ENCODE results near the gene ACTR3.
"Not testable (repeated sequence)": the region's sequence is repeated elsewhere in the genome, so short reads cannot be mapped to it uniquely, and the experiment has no call there.

The ACTR3 gene

GRCh38 chr2:113940891-113941290 is 51.0 kb downstream of the ACTR3 start:
- Histone ChIP-seq H3K27me3 (ENCODE audit: control insufficient read depth, insufficient read depth, low read length) (no peaks in the 10 kb centered on the region), H3K9ac (ENCODE audit: low read length) (no peak overlapping the region), H3K4me3 (ENCODE audit: low read length) (no peak overlapping the region), H3K27ac (ENCODE audit: low read length) (no peak overlapping the region), H3K9me3 (ENCODE audit: control insufficient read depth, low read depth, low read length) (no peaks in the 10 kb centered on the region), H3K4me1 (ENCODE audit: control insufficient read depth, low read depth, low read length) (no peaks in the 10 kb centered on the region), H3K36me3 (ENCODE audit: control insufficient read depth, low read depth, low read length) (peaks cover 34% of the 10 kb centered on the region)

DNA sequence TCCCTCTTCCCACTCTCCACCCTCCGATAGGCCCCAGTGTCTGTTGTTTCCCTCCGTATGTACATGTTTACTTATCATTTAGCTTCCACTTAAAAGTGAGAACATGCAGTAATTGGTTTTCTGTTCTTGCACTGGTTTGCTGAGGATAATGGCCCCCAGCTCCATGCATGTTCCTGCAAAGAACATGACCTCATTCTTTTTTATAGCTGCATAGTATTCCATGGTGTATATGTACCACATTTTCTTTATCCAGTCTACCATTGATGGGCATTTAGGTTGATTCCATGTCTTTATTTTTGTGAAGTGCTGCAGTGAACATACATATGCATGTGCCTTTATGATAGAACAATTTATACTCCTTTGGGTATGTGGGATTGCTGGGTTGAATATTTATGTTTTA is 55.9 kb downstream of the ACTR3 start:
- not testable (repeated sequence) for H3K27ac ChIP-seq (ENCODE audit: low read length); H3K4me1 ChIP-seq (ENCODE audit: control insufficient read depth, low read depth, low read length); H3K4me3 ChIP-seq (ENCODE audit: low read length); H3K27me3 ChIP-seq (ENCODE audit: control insufficient read depth, insufficient read depth, low read length); H3K9me3 ChIP-seq (ENCODE audit: control insufficient read depth, low read depth, low read length); H3K9ac ChIP-seq (ENCODE audit: low read length)
- peaks cover 50% of the 10 kb centered on the region for H3K36me3 ChIP-seq (ENCODE audit: control insufficient read depth, low read depth, low read length)

DNA sequence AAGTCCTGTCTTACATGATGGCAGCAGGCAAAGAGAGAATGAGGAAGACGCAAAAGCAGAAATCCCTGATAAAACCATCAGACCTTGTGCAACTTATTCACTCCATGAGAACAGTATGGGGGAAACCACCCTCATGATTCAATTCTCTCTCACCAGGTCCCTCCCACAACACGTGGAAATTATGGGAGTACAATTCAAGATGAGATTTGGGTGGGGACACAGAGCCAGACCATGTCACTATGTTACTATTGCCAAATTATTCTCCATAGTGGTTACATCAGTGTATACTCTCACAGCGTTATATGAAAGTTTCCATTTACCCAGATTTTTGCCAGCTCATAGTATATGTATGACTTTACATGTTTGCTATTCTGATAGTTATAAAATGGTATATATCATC is 61.0 kb downstream of the ACTR3 start:
- not testable (repeated sequence) for H3K27ac ChIP-seq (ENCODE audit: low read length); H3K4me3 ChIP-seq (ENCODE audit: low read length); H3K9ac ChIP-seq (ENCODE audit: low read length); H3K27me3 ChIP-seq (ENCODE audit: control insufficient read depth, insufficient read depth, low read length); H3K9me3 ChIP-seq (ENCODE audit: control insufficient read depth, low read depth, low read length); H3K4me1 ChIP-seq (ENCODE audit: control insufficient read depth, low read depth, low read length)
- H3K36me3 ChIP-seq (ENCODE audit: control insufficient read depth, low read depth, low read length), result peaks cover 65% of the 10 kb centered on the region

DNA sequence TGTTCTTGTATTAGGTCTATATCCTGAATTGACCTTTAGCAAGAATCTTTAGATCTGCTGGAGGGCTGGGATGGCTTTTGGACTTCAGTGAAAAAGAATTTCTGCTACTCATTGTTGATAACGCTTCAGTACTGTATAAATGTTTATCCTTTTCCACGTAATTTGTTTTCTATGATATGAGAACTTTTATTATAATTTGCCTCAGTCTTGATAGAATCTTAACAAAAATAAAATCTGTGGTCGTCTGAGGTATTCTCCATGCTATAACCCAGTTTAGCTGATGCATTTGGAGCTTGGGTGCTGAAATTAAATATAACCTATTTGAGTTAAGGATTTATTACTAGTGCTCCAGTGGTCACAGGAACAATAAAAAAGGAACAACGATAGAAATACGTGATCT is 71.1 kb downstream of the ACTR3 start:
- H3K9me3 ChIP-seq (ENCODE audit: control insufficient read depth, low read depth, low read length), result no peaks in the 10 kb centered on the region
- no peak overlapping the region for H3K9ac ChIP-seq (ENCODE audit: low read length)
- H3K27ac ChIP-seq (ENCODE audit: low read length), result no peak overlapping the region
- no peaks in the 10 kb centered on the region for H3K27me3 ChIP-seq (ENCODE audit: control insufficient read depth, insufficient read depth, low read length)
- H3K36me3 ChIP-seq (ENCODE audit: control insufficient read depth, low read depth, low read length), result peaks cover 10% of the 10 kb centered on the region
- no peak overlapping the region for H3K4me3 ChIP-seq (ENCODE audit: low read length)
- no peaks in the 10 kb centered on the region for H3K4me1 ChIP-seq (ENCODE audit: control insufficient read depth, low read depth, low read length)

DNA sequence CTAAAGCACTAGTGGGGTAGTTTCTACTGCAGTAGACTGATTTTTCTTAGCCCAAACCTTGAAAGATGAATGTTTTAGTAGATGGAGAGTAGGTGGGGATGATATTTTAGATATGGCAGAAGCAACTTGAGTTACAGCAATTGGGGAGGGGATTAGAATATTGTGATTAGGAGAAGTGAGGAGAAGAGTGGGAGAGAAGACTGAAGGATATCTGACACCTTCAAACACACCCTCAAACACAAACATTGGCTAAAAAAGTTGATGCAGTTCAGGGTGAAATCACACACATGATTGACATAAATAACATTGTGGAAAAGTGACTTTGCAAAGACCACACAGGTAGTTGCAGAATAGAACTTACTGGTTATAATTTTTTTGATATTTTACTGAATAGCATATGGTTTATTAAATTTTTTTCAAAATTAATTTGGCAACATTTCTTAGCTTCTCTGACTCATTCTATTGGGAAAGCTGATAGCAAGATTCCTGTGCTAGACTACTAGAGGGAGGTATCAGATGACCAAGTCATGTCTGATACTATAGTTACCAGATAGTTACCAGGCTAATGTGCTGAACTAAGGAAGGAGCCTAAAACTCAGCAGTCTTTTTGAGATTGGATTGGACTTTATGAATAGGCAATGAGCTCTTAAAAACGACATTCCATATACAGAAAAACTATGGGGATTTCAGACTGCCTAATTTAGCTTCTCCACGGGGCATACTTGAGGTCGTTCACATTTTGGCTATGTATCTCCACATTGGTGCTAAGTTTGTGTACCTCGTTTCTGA is 73.0 kb downstream of the ACTR3 start:
- Histone ChIP-seq H3K27ac (ENCODE audit: low read length) (no peak overlapping the region), H3K9me3 (ENCODE audit: control insufficient read depth, low read depth, low read length) (no peaks in the 10 kb centered on the region), H3K27me3 (ENCODE audit: control insufficient read depth, insufficient read depth, low read length) (no peaks in the 10 kb centered on the region), H3K36me3 (ENCODE audit: control insufficient read depth, low read depth, low read length) (no peaks in the 10 kb centered on the region), H3K9ac (ENCODE audit: low read length) (no peak overlapping the region), H3K4me3 (ENCODE audit: low read length) (no peak overlapping the region), H3K4me1 (ENCODE audit: control insufficient read depth, low read depth, low read length) (no peaks in the 10 kb centered on the region)

GRCh38 chr2:113963965-113964364 is 74.1 kb downstream of the ACTR3 start:
- Histone ChIP-seq H3K4me3 (ENCODE audit: low read length) (no peak overlapping the region), H3K27me3 (ENCODE audit: control insufficient read depth, insufficient read depth, low read length) (no peaks in the 10 kb centered on the region), H3K9me3 (ENCODE audit: control insufficient read depth, low read depth, low read length) (no peaks in the 10 kb centered on the region), H3K36me3 (ENCODE audit: control insufficient read depth, low read depth, low read length) (no peaks in the 10 kb centered on the region), H3K27ac (ENCODE audit: low read length) (no peak overlapping the region), H3K4me1 (ENCODE audit: control insufficient read depth, low read depth, low read length) (no peaks in the 10 kb centered on the region), H3K9ac (ENCODE audit: low read length) (no peak overlapping the region)

- H3K27me3 ChIP-seq (ENCODE audit: control insufficient read depth, insufficient read depth, low read length), result no peaks in the 10 kb centered on the region
- no peaks in the 10 kb centered on the region for H3K9me3 ChIP-seq (ENCODE audit: control insufficient read depth, low read depth, low read length)
- H3K9ac ChIP-seq (ENCODE audit: low read length), result no peak overlapping the region
- H3K4me1 ChIP-seq (ENCODE audit: control insufficient read depth, low read depth, low read length), result no peaks in the 10 kb centered on the region
- no peak overlapping the region for H3K4me3 ChIP-seq (ENCODE audit: low read length)
- H3K36me3 ChIP-seq (ENCODE audit: control insufficient read depth, low read depth, low read length), result no peaks in the 10 kb centered on the region
- H3K27ac ChIP-seq (ENCODE audit: low read length), result no peak overlapping the region
These were observed 74.5 kb downstream of the ACTR3 start for GRCh38 chr2:113964436-113964835.

- H3K27ac ChIP-seq (ENCODE audit: low read length), result no peak overlapping the region
- H3K4me1 ChIP-seq (ENCODE audit: control insufficient read depth, low read depth, low read length), result no peaks in the 10 kb centered on the region
- no peak overlapping the region for H3K4me3 ChIP-seq (ENCODE audit: low read length)
- H3K27me3 ChIP-seq (ENCODE audit: control insufficient read depth, insufficient read depth, low read length), result no peaks in the 10 kb centered on the region
- no peaks in the 10 kb centered on the region for H3K36me3 ChIP-seq (ENCODE audit: control insufficient read depth, low read depth, low read length)
- H3K9ac ChIP-seq (ENCODE audit: low read length), result no peak overlapping the region
- H3K9me3 ChIP-seq (ENCODE audit: control insufficient read depth, low read depth, low read length), result no peaks in the 10 kb centered on the region
These were observed 75.3 kb downstream of the ACTR3 start for GRCh38 chr2:113965228-113965627.

DNA sequence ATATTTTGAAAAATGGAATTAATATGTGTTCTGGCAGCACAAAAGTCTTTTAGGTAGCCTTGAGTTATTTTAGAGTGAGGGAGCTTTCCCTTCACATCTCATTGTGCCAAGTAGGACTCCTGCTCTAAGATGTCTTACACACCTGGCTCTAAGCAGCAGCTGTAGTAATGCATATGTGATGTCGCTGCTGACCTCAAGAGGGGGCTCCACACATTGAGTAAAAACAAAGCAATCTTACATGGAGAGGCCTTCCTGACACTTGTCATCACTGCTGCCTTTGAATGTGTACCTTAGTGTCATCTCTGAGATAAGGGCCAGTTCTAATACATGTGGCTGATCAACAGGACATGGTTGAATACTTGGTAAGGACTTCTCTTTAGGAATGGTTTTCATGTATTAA is 75.8 kb downstream of the ACTR3 start:
- Histone ChIP-seq H3K4me1 (ENCODE audit: control insufficient read depth, low read depth, low read length) (no peaks in the 10 kb centered on the region), H3K36me3 (ENCODE audit: control insufficient read depth, low read depth, low read length) (no peaks in the 10 kb centered on the region), H3K9ac (ENCODE audit: low read length) (no peak overlapping the region), H3K9me3 (ENCODE audit: control insufficient read depth, low read depth, low read length) (no peaks in the 10 kb centered on the region), H3K27ac (ENCODE audit: low read length) (no peak overlapping the region), H3K27me3 (ENCODE audit: control insufficient read depth, insufficient read depth, low read length) (no peaks in the 10 kb centered on the region), H3K4me3 (ENCODE audit: low read length) (no peak overlapping the region)

- Histone ChIP-seq H3K36me3 (ENCODE audit: control insufficient read depth, low read depth, low read length) (no peaks in the 10 kb centered on the region), H3K9me3 (ENCODE audit: control insufficient read depth, low read depth, low read length) (no peaks in the 10 kb centered on the region), H3K4me1 (ENCODE audit: control insufficient read depth, low read depth, low read length) (no peaks in the 10 kb centered on the region), H3K9ac (ENCODE audit: low read length) (no peak overlapping the region), H3K27ac (ENCODE audit: low read length) (no peak overlapping the region), H3K27me3 (ENCODE audit: control insufficient read depth, insufficient read depth, low read length) (no peaks in the 10 kb centered on the region), H3K4me3 (ENCODE audit: low read length) (no peak overlapping the region)
These were observed 76.3 kb downstream of the ACTR3 start for GRCh38 chr2:113966171-113966570.

- Histone ChIP-seq H3K4me1 (ENCODE audit: control insufficient read depth, low read depth, low read length) (no peaks in the 10 kb centered on the region), H3K36me3 (ENCODE audit: control insufficient read depth, low read depth, low read length) (no peaks in the 10 kb centered on the region), H3K27me3 (ENCODE audit: control insufficient read depth, insufficient read depth, low read length) (no peaks in the 10 kb centered on the region), H3K27ac (ENCODE audit: low read length) (no peak overlapping the region), H3K9ac (ENCODE audit: low read length) (no peak overlapping the region), H3K9me3 (ENCODE audit: control insufficient read depth, low read depth, low read length) (no peaks in the 10 kb centered on the region), H3K4me3 (ENCODE audit: low read length) (no peak overlapping the region)
These were observed 76.9 kb downstream of the ACTR3 start for GRCh38 chr2:113966832-113967231.

GRCh38 chr2:113967272-113967671 is 77.4 kb downstream of the ACTR3 start:
- Histone ChIP-seq H3K9ac (ENCODE audit: low read length) (no peak overlapping the region), H3K27ac (ENCODE audit: low read length) (no peak overlapping the region), H3K4me3 (ENCODE audit: low read length) (no peak overlapping the region), H3K4me1 (ENCODE audit: control insufficient read depth, low read depth, low read length) (no peaks in the 10 kb centered on the region), H3K9me3 (ENCODE audit: control insufficient read depth, low read depth, low read length) (no peaks in the 10 kb centered on the region), H3K27me3 (ENCODE audit: control insufficient read depth, insufficient read depth, low read length) (no peaks in the 10 kb centered on the region), H3K36me3 (ENCODE audit: control insufficient read depth, low read depth, low read length) (no peaks in the 10 kb centered on the region)
